Measurements from ENCODE around the gene DMRTB1.

The DMRTB1 gene

DNA sequence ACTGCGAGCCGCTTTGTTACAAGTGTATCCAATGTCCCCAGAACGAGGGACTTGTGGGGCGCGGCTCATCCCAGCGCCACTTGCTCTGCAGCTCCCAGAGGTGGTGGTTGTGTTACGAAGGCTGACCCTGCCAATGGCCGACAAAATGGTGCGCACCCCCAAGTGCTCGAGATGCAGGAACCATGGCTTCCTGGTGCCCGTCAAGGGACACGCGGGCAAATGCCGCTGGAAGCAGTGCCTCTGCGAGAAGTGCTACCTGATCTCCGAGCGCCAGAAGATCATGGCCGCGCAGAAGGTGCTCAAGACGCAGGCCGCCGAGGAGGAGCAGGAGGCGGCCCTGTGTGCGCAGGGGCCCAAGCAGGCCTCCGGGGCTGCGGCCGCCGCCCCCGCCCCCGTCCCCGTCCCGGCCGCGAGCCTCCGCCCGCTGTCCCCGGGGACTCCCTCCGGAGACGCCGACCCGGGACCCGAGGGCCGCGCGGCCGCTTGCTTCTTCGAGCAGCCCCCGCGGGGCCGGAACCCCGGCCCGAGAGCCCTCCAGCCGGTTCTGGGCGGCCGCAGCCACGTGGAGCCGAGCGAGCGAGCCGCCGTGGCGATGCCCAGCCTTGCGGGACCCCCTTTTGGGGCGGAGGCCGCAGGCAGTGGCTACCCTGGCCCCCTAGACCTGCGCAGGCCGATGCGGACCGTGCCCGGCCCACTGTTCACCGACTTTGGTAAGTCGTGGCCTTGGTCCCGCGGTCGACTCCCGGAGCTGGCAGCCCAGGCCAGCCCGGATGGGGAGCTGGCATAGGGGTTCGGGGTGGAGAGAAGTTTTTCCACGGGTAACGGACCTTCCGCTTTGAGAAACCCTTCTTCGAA, at the start of gene DMRTB1:
Gene DMRTB1 (plus strand): TSS at position 79 of the 855 bp plus-strand sequence. CDS start 55 bp downstream, at position 134.
- H3K4me1 ChIP-seq (ENCODE audit: control insufficient read depth, insufficient read depth, low read length), result no peaks in the 10 kb centered on the region
- H3K27me3 ChIP-seq (ENCODE audit: control insufficient read depth, insufficient read depth, low read length), result no peaks in the 10 kb centered on the region
- no peaks in the 10 kb centered on the region for H3K36me3 ChIP-seq (ENCODE audit: control insufficient read depth, insufficient read depth, low read length)
- H3K4me3 ChIP-seq (ENCODE audit: low read length), result no peak within 1 kb of the TSS
- no peak within 1 kb of the TSS for H3K9ac ChIP-seq (ENCODE audit: low read length)
- H3K9me3 ChIP-seq (ENCODE audit: control insufficient read depth, low read length), result no peaks in the 10 kb centered on the region

DNA sequence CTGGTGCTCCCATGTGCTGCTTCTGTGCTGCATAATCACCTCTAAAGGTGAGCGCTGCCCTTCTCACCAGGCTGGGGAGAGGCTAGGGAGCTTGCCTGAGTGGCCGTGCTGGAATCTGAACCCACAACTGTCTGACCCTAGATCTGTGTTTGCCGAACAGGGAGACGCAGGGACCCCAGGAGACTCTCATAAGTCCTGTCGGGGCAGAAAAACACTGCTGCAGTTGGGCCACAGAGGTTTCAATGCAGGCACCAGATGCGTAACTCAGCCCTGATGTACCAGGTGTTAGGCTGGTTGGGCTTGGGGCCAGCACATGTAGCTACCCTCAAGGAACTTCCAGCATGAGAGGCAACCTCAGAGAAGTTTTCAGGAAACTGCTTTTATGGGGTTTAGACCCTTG, 49.5 kb upstream of the DMRTB1 start:
- Histone ChIP-seq H3K36me3 (ENCODE audit: control insufficient read depth, insufficient read depth, low read length) (no peaks in the 10 kb centered on the region), H3K4me1 (ENCODE audit: control insufficient read depth, insufficient read depth, low read length) (peaks cover 5% of the 10 kb centered on the region), H3K9ac (ENCODE audit: low read length) (no peak overlapping the region), H3K4me3 (ENCODE audit: low read length) (no peak overlapping the region), H3K9me3 (ENCODE audit: control insufficient read depth, low read length) (no peaks in the 10 kb centered on the region), H3K27me3 (ENCODE audit: control insufficient read depth, insufficient read depth, low read length) (peaks cover 8% of the 10 kb centered on the region)

DNA sequence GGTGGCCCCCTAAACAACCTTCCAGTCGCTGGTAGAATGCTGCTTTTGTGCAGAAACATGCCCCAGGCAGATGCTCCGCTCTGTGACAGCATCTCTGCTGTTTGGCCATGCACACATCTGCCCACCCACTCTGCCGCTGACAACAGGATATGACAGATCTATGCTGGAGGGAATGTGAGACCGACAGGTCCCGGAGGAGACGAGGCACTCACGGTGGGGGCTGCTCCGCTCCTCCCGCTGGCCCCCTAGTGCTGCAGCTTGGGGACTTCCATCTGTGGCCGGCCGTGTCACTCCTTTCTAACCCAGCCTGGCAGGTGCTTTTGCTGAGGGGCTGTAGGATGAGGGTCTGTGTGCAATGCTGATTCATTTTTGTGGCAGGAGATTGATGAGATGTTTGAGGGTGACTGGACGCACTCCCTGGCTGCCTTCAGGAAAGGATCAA, 49.1 kb upstream of the DMRTB1 start:
- no peaks in the 10 kb centered on the region for H3K9me3 ChIP-seq (ENCODE audit: control insufficient read depth, low read length)
- H3K4me1 ChIP-seq (ENCODE audit: control insufficient read depth, insufficient read depth, low read length), result peaks cover 5% of the 10 kb centered on the region
- no peaks in the 10 kb centered on the region for H3K36me3 ChIP-seq (ENCODE audit: control insufficient read depth, insufficient read depth, low read length)
- peaks cover 8% of the 10 kb centered on the region for H3K27me3 ChIP-seq (ENCODE audit: control insufficient read depth, insufficient read depth, low read length)
- H3K9ac ChIP-seq (ENCODE audit: low read length), result no peak overlapping the region
- H3K4me3 ChIP-seq (ENCODE audit: low read length), result no peak overlapping the region

DNA sequence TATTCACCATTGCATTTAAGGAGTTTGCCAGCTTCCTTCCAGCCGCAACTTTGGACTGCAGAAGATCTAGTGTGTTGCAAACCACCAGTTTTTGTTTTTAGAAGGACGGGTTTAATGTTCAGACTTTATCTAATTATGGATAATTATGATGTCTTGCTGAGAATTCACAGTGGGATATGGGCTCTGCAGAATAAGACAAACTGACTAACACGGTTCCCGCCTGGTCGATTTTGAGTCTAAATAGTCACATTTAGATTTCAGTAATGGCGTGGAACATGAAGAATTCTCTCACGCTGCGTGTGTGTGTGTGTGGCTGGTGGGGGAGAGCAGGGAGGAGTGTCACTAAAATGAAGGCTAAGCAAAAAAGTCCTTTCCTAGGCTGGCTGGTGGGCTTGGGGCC, 48.5 kb upstream of the DMRTB1 start:
- Histone ChIP-seq H3K9me3 (ENCODE audit: control insufficient read depth, low read length) (no peaks in the 10 kb centered on the region), H3K4me1 (ENCODE audit: control insufficient read depth, insufficient read depth, low read length) (peaks cover 5% of the 10 kb centered on the region)

DNA sequence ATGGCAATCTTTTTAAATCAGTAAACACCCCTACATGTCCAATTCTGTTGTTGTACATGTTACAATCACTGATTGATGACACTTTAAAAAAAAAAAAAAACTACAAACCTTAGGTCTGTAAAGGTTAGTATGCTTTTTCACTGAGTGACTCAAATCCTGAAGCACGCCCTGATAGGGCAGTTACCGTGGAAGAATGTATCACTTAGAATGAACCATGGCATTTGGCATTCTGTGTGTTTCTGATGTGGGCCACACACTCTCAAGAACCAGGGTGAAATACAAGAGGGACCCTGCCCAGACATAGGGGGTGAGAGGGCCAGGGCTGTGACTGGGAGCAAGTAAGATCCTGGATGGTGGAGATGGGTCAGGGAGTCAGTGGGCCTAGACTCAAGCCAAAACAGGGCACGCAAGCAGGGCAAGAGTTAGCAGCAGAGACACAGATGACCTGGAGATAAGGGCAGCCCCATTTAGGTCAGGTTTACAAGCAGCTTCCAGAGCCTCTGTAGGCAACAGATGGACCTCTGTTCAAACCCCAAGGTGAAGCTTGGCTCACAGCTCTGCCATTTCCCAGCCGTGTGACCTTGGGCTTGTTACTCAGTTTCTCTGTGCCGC, 47.6 kb upstream of the DMRTB1 start:
- Histone ChIP-seq H3K36me3 (ENCODE audit: control insufficient read depth, insufficient read depth, low read length) (no peaks in the 10 kb centered on the region), H3K9ac (ENCODE audit: low read length) (no peak overlapping the region), H3K27me3 (ENCODE audit: control insufficient read depth, insufficient read depth, low read length) (peaks cover 8% of the 10 kb centered on the region), H3K4me1 (ENCODE audit: control insufficient read depth, insufficient read depth, low read length) (peaks cover 5% of the 10 kb centered on the region), H3K4me3 (ENCODE audit: low read length) (no peak overlapping the region), H3K9me3 (ENCODE audit: control insufficient read depth, low read length) (no peaks in the 10 kb centered on the region)

More for the DNA sequence above, 48.5 kb upstream of the DMRTB1 start:
- peaks cover 8% of the 10 kb centered on the region for H3K27me3 ChIP-seq (ENCODE audit: control insufficient read depth, insufficient read depth, low read length)
- no peaks in the 10 kb centered on the region for H3K36me3 ChIP-seq (ENCODE audit: control insufficient read depth, insufficient read depth, low read length)
- H3K9ac ChIP-seq (ENCODE audit: low read length), result no peak overlapping the region
- no peak overlapping the region for H3K4me3 ChIP-seq (ENCODE audit: low read length)

DNA sequence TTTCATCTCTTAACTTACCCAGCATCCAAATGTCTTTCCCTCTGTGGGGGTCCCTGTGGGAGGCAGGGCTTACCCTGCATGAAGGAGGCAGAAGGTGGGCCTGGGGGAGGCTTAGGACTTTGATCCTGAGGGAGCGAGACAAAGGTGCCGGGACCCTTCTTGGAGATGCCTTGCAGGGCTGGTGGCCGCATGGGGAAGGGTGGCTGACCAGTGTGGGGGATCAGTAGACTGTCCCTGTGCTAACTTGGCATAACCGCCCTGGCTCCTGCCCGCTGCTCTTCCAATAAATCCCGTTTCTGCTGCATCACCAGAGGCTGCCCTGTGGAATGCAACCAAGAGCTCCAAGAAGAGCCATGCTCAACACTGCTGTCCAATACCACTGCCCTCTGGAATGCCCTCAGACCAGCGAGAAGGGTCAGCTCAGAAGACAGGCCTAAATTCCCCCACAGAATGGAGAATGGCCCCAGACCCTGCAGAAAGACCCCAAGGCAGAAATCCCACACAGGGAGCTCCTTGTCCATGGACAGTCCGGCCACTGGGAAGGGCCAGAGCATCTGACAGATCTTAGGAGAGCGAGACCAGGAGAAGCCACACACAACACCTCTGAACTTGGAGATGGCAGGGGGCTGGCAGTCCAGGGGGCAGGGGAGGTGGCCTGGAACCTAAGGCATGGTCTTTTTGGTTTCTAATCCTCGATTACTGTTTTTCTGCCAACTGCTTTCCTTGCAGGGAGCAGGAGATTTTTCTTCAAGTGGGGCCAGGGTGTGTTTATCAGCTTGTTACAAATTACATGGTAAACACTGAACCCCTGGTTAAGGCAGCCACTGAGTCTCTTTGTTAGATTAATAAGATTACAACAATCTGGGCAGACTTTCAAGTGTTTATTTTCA, 46.7 kb upstream of the DMRTB1 start:
- peaks cover 9% of the 10 kb centered on the region for H3K27me3 ChIP-seq (ENCODE audit: control insufficient read depth, insufficient read depth, low read length)
- H3K9me3 ChIP-seq (ENCODE audit: control insufficient read depth, low read length), result no peaks in the 10 kb centered on the region
- H3K9ac ChIP-seq (ENCODE audit: low read length), result no peak overlapping the region
- peaks cover 5% of the 10 kb centered on the region for H3K4me1 ChIP-seq (ENCODE audit: control insufficient read depth, insufficient read depth, low read length)
- no peaks in the 10 kb centered on the region for H3K36me3 ChIP-seq (ENCODE audit: control insufficient read depth, insufficient read depth, low read length)
- no peak overlapping the region for H3K4me3 ChIP-seq (ENCODE audit: low read length)

DNA sequence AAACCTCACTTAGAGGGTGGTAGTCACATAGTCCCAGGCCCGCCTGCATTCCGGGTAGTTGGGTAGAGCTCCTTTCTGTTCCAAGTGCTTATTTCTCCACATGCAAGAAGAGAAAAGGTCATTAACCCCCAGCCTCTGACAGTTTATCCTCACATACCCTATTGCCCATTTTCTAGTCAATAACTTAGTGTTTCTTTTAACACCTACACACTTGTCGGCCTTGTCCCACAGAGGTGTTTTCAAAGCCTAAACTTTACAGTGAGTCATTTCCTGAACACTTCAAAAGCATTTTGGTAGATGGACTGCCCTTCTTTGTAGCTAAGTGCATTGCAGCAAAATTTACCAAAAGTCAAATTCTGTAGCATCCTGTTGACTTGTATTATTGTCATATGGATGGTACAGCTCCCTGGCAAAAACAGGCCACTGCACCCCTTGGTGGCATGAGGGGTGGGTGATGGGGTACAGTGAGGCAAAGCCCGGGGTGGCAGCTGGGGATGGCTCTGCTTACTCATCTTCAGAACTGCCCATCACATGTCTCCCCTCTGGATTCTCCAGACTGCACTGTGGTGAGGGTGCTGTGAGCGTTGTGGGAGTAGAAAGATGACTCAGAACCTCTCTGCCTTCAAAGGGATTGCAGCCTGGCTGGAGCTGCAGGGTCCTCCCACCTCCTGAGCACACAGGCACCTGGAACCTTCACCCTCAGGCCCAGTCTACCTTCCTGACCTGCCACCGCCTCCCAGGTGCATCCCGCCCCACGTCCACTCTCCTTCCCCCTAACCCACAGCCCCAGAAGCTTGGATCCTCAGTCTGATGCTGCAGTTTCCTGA, 45.8 kb upstream of the DMRTB1 start:
- Histone ChIP-seq H3K27me3 (ENCODE audit: control insufficient read depth, insufficient read depth, low read length) (peaks cover 12% of the 10 kb centered on the region), H3K4me3 (ENCODE audit: low read length) (no peak overlapping the region), H3K9ac (ENCODE audit: low read length) (no peak overlapping the region), H3K4me1 (ENCODE audit: control insufficient read depth, insufficient read depth, low read length) (peaks cover 5% of the 10 kb centered on the region), H3K9me3 (ENCODE audit: control insufficient read depth, low read length) (no peaks in the 10 kb centered on the region), H3K36me3 (ENCODE audit: control insufficient read depth, insufficient read depth, low read length) (no peaks in the 10 kb centered on the region)

DNA sequence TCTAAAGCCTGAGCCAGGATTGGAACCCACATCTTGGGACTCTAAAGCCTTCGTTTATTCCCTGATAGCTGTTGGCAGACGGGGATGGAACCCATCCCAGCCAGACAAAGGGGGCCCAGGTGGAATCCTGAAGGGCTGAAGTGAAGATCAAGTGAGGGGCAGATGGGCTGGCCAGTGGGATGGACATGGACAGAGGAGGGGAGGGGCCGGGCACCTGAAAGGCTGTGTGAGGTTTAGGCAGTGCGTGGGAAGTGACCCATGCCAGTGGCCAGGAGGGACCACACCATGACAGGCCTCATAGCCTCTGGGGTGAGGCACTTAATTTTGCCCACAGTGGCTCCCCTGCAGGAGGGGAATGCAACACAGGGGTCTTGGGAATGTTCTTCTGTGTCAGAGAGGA, 44.6 kb upstream of the DMRTB1 start:
- H3K9ac ChIP-seq (ENCODE audit: low read length), result no peak overlapping the region
- no peaks in the 10 kb centered on the region for H3K9me3 ChIP-seq (ENCODE audit: control insufficient read depth, low read length)
- H3K4me1 ChIP-seq (ENCODE audit: control insufficient read depth, insufficient read depth, low read length), result peaks cover 5% of the 10 kb centered on the region
- no peaks in the 10 kb centered on the region for H3K36me3 ChIP-seq (ENCODE audit: control insufficient read depth, insufficient read depth, low read length)
- H3K27me3 ChIP-seq (ENCODE audit: control insufficient read depth, insufficient read depth, low read length), result peaks cover 7% of the 10 kb centered on the region
- no peak overlapping the region for H3K4me3 ChIP-seq (ENCODE audit: low read length)

DNA sequence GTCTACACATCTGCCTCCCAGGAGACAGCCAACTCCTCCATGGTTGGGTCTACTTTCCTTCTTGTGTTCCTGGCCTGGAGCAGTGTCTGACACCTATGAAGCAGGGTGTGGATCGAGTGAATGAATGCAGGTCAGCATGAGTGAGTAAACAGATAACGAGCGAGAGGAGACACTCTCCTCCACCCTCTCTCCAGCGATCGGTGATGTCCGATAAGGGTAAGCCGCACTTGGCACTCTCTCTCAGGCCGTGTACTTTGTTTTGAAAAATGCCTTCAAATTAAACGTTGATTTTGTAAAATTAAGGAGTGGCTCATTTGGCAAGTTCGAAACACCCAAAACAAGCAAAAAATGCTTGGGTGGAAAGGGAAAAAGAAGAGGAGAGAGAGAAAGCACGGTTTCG, 43.8 kb upstream of the DMRTB1 start:
- Histone ChIP-seq H3K36me3 (ENCODE audit: control insufficient read depth, insufficient read depth, low read length) (no peaks in the 10 kb centered on the region), H3K4me1 (ENCODE audit: control insufficient read depth, insufficient read depth, low read length) (peaks cover 5% of the 10 kb centered on the region), H3K4me3 (ENCODE audit: low read length) (no peak overlapping the region), H3K9ac (ENCODE audit: low read length) (no peak overlapping the region), H3K27me3 (ENCODE audit: control insufficient read depth, insufficient read depth, low read length) (peaks cover 7% of the 10 kb centered on the region), H3K9me3 (ENCODE audit: control insufficient read depth, low read length) (no peaks in the 10 kb centered on the region)

DNA sequence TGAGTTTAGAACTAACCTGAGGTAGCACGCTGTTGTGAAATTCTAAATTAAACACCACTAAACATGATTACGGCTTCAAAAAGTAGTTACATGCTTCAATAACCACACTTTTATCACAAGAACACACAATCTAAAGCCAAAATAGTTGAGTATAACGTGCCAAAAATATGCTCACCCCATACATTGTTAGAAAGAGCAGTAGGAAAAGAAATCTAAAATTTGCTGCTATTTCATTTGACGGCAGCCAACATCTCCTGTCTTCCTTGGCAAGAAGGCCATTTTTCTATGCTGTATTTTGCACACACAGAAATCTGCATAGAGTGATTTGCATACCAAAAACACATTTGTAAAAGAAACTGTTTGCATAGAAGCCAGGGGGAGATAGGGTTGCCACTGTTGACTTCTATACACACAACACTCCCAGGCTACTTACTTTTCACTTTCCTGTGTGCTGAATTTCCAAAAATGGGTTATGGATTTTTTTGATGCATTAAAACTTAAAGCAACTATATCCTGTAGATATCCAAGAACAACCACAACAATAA, 42.9 kb upstream of the DMRTB1 start:
- Histone ChIP-seq H3K27me3 (ENCODE audit: control insufficient read depth, insufficient read depth, low read length) (peaks cover 7% of the 10 kb centered on the region), H3K9me3 (ENCODE audit: control insufficient read depth, low read length) (no peaks in the 10 kb centered on the region), H3K4me3 (ENCODE audit: low read length) (no peak overlapping the region), H3K9ac (ENCODE audit: low read length) (no peak overlapping the region), H3K36me3 (ENCODE audit: control insufficient read depth, insufficient read depth, low read length) (no peaks in the 10 kb centered on the region), H3K4me1 (ENCODE audit: control insufficient read depth, insufficient read depth, low read length) (peaks cover 5% of the 10 kb centered on the region)

DNA sequence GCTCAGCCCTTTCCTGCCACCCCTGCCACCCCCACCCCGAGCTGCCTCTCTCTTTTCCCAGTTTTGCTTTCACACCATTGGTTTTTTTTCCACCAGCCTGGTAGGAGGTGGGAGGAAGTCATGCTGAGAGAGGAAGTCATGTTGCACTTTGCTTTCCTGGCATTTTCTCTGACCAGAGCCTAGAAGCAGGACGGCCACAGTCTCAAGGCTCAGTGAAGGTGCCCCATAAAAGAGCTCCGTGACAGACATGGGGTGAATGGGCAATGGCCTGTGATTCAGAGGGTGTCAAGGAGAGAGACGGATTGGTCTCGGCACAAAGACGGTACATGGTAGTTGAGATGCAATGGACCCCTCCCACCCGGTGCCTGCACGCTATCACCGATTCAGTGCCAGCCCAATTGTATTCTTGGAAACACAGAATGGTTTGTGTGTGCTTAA, 42.1 kb upstream of the DMRTB1 start:
- H3K4me3 ChIP-seq (ENCODE audit: low read length), result no peak overlapping the region
- peaks cover 5% of the 10 kb centered on the region for H3K4me1 ChIP-seq (ENCODE audit: control insufficient read depth, insufficient read depth, low read length)
- peaks cover 7% of the 10 kb centered on the region for H3K27me3 ChIP-seq (ENCODE audit: control insufficient read depth, insufficient read depth, low read length)
- H3K9me3 ChIP-seq (ENCODE audit: control insufficient read depth, low read length), result no peaks in the 10 kb centered on the region
- H3K36me3 ChIP-seq (ENCODE audit: control insufficient read depth, insufficient read depth, low read length), result no peaks in the 10 kb centered on the region
- H3K9ac ChIP-seq (ENCODE audit: low read length), result no peak overlapping the region
